Liver (tissue), 9 donors: ENCODE results near the gene PIGH. TPM values are rescaled to one million over a fixed set of nuclear protein-coding genes. Genes with fewer than 3 reads are reported as not detected.

Source experiments
- DNase-seq: peaks from one replicate; pipeline ENCODE4 v3.0.0-alpha.2; 2017; ENCODE audit warnings: low spot score
- H3K27ac ChIP-seq, 2 donors: one replicate each; pipeline ENCODE4 v1.7.0; 2013; ENCODE audit warnings: inconsistent platforms in 2 of 2, low read length in 2 of 2, control low read depth in 1 of 2, low read depth in 1 of 2, mild to moderate bottlenecking in 1 of 2
- H3K27me3 ChIP-seq, 4 donors: one replicate each; pipeline versions ENCODE4 v1.6.1 to v1.7.0; 2013; ENCODE audit warnings: low read length in 3 of 4, inconsistent platforms in 1 of 4, mild to moderate bottlenecking in 1 of 4, moderate library complexity in 1 of 4; ENCODE audit not compliant: control insufficient read depth in 4 of 4, insufficient read depth in 4 of 4
- H3K36me3 ChIP-seq, 4 donors: one replicate each; pipeline versions ENCODE4 v1.6.1 to v1.7.0; 2013; ENCODE audit warnings: low read length in 3 of 4, mild to moderate bottlenecking in 3 of 4, low read depth in 1 of 4, moderate library complexity in 1 of 4; ENCODE audit not compliant: control insufficient read depth in 4 of 4, insufficient read depth in 3 of 4
- H3K4me1 ChIP-seq, 4 donors: one replicate each; pipeline versions ENCODE4 v1.6.1 to v1.7.0; 2013; ENCODE audit warnings: low read length in 3 of 4, mild to moderate bottlenecking in 3 of 4, moderate library complexity in 1 of 4; ENCODE audit not compliant: control insufficient read depth in 4 of 4, insufficient read depth in 4 of 4
- H3K4me3 ChIP-seq, 3 donors: one replicate each; pipeline versions ENCODE4 v1.6.1 to v1.7.0; 2013; ENCODE audit warnings: low read length in 3 of 3, control low read depth in 1 of 3, low read depth in 1 of 3, mild to moderate bottlenecking in 1 of 3
- H3K9ac ChIP-seq, 2 donors: one replicate each; pipeline ENCODE4 v1.7.0; 2013; ENCODE audit warnings: low read length in 2 of 2, mild to moderate bottlenecking in 2 of 2, moderate library complexity in 2 of 2, control low read depth in 1 of 2, low read depth in 1 of 2
- H3K9me3 ChIP-seq, 4 donors: one replicate each; pipeline versions ENCODE4 v1.6.1 to v1.7.0; 2013; ENCODE audit warnings: low read length in 3 of 4; ENCODE audit not compliant: control insufficient read depth in 4 of 4
- EGR1 ChIP-seq, 2 donors: IDR thresholded peaks; 2 replicates each; pipeline ENCODE4 v1.6.1; 2016 to 2018; ENCODE audit warnings: antibody characterized with exemption in 2 of 2, low read depth in 2 of 2
- FOXA1 ChIP-seq: IDR thresholded peaks from 2 replicates; pipeline ENCODE4 v1.6.1; 2016; ENCODE audit warnings: antibody characterized with exemption
- FOXA2 ChIP-seq: IDR thresholded peaks from 2 replicates; pipeline ENCODE4 v1.6.1; 2016; ENCODE audit warnings: antibody characterized with exemption
- GABPA ChIP-seq, 2 donors: IDR thresholded peaks in 1 of 2; conservative IDR thresholded peaks in 1 of 2; 2 replicates each; pipeline ENCODE4 v1.6.1; 2016; ENCODE audit warnings: antibody characterized with exemption in 2 of 2, mild to moderate bottlenecking in 1 of 2, moderate library complexity in 1 of 2
- HNF4A ChIP-seq, 2 donors: conservative IDR thresholded peaks; 2 replicates each; pipeline ENCODE4 v1.6.1; 2016; ENCODE audit warnings: antibody characterized with exemption in 2 of 2, mild to moderate bottlenecking in 2 of 2
- HNF4G ChIP-seq: IDR thresholded peaks from 2 replicates; pipeline ENCODE4 v1.6.1; 2016; ENCODE audit warnings: antibody characterized with exemption
- JUND ChIP-seq, 2 donors: IDR thresholded peaks; 2 replicates each; pipeline ENCODE4 v1.6.1; 2016; ENCODE audit warnings: antibody characterized with exemption in 2 of 2
- MAX ChIP-seq: IDR thresholded peaks from 2 replicates; pipeline ENCODE4 v1.6.1; 2016; ENCODE audit warnings: antibody characterized with exemption
- NR2F2 ChIP-seq: IDR thresholded peaks from 2 replicates; pipeline ENCODE4 v1.6.1; 2016; ENCODE audit warnings: antibody characterized with exemption
- RAD21 ChIP-seq, 2 donors: IDR thresholded peaks; 2 replicates each; pipeline ENCODE4 v1.6.1; 2016; ENCODE audit warnings: antibody characterized with exemption in 2 of 2, mild to moderate bottlenecking in 2 of 2
- RXRA ChIP-seq, 2 donors: IDR thresholded peaks; 2 replicates each; pipeline ENCODE4 v1.6.1; 2017 to 2018; ENCODE audit warnings: antibody characterized with exemption in 2 of 2, mild to moderate bottlenecking in 1 of 2
- SP1 ChIP-seq: IDR thresholded peaks from 2 replicates; pipeline ENCODE4 v1.6.1; 2018; ENCODE audit warnings: antibody characterized with exemption, mild to moderate bottlenecking
- YY1 ChIP-seq: IDR thresholded peaks from 2 replicates; pipeline ENCODE4 v1.6.1; 2016; ENCODE audit warnings: antibody characterized with exemption, mild to moderate bottlenecking
- WGBS: extraction: QIAGEN DNeasy Blood & Tissue Kit; methylation state at CpG from one replicate; pipeline ENCODE4 v1.1.7; 2013; 5-methylcytosine and 5-hydroxymethylcytosine counted together
- polyA plus RNA-seq, 2 donors: library from polyadenylated mRNA; stranded (reverse) in 1 of 2; unstranded in 1 of 2; fragments of 200-250 nt in 1 of 2; fragments of >200 nt in 1 of 2; fragmentation: Nextera tagmentation in 1 of 2; extraction: Ambion mirVana in 1 of 2; gene quantifications; one replicate each; pipeline versions ENCODE4 v1.2.1 to v1.2.3, GENCODE V29; 2013 to 2015
- total RNA-seq, 2 donors: library from RNA; depleted of rRNA; stranded (reverse); fragments of >200 nt; gene quantifications; one replicate each; pipeline ENCODE4 v1.2.3, GENCODE V29; 2014
- TF ChIP-seq, protein P1 (sequence below): IDR thresholded peaks from 2 replicates; pipeline ENCODE4 v1.6.1; 2016; ENCODE audit warnings: antibody characterized with exemption, mild to moderate bottlenecking
- TF ChIP-seq, protein P2 (sequence below): IDR thresholded peaks from 2 replicates; pipeline ENCODE4 v1.6.1; 2016; ENCODE audit warnings: antibody characterized with exemption
- TF ChIP-seq, protein P3 (sequence below): fragments of 150-350 bp; IDR thresholded peaks from 2 replicates; pipeline ENCODE4 v1.5.1; 2017; ENCODE audit warnings: improper control_type of control experiment, low read depth, low read length; ENCODE audit not compliant: missing input control
- donor health status: healthy.
- donor health status: healthy.
- donor health status: healthy.
- donor health status: healthy.
- donor health status: healthy.

PIGH gene
- total and polyA plus RNA-seq, 4 donors = 14.2 to 36.1 (median 21.7) TPM

GRCh38 chr14:67567654-67568053 lies 32.4 kb downstream of the PIGH start (continued):
- TF ChIP-seq, protein P1, sequence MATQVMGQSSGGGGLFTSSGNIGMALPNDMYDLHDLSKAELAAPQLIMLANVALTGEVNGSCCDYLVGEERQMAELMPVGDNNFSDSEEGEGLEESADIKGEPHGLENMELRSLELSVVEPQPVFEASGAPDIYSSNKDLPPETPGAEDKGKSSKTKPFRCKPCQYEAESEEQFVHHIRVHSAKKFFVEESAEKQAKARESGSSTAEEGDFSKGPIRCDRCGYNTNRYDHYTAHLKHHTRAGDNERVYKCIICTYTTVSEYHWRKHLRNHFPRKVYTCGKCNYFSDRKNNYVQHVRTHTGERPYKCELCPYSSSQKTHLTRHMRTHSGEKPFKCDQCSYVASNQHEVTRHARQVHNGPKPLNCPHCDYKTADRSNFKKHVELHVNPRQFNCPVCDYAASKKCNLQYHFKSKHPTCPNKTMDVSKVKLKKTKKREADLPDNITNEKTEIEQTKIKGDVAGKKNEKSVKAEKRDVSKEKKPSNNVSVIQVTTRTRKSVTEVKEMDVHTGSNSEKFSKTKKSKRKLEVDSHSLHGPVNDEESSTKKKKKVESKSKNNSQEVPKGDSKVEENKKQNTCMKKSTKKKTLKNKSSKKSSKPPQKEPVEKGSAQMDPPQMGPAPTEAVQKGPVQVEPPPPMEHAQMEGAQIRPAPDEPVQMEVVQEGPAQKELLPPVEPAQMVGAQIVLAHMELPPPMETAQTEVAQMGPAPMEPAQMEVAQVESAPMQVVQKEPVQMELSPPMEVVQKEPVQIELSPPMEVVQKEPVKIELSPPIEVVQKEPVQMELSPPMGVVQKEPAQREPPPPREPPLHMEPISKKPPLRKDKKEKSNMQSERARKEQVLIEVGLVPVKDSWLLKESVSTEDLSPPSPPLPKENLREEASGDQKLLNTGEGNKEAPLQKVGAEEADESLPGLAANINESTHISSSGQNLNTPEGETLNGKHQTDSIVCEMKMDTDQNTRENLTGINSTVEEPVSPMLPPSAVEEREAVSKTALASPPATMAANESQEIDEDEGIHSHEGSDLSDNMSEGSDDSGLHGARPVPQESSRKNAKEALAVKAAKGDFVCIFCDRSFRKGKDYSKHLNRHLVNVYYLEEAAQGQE = no peak
- no peak for TF ChIP-seq GABPA (IDR thresholded peaks at IDR 0.05 in 1 of 2, conservative IDR thresholded peaks at IDR 0.05 in 1 of 2)
- no peak for TF ChIP-seq SP1
- TF ChIP-seq RXRA (IDR thresholded peaks at IDR 0.05) = no peak
- TF ChIP-seq FOXA2 = no peak

DNA sequence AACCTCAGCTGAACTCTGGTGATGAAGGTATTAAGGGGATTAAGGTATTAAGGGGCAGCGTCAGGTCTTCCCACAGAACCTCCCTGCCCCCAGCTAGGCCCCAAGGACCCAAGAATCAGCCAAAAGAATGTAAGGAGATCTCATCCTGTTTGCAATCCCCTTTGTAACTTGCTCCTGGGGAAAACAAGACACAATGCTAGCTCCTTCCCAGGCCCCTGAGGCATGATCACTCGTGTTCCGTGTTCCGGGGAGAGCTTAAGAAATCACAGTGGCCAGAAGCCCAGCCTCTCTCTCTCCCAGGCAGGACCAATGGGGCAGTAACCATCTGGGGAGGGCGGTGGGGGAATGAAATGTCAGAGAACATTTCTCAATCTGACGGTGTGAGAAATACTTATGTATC lies 33.2 kb downstream of the PIGH start:
- DNase-seq = no peak
- 92% methylated on average over 6 of the region's 6 CpGs for WGBS
- no peak overlapping the region for H3K27ac ChIP-seq
- H3K27me3 ChIP-seq = no peaks in the 10 kb centered on the region
- no peak overlapping the region for H3K9ac ChIP-seq
- H3K9me3 ChIP-seq = no peaks in the 10 kb centered on the region
- TF ChIP-seq EGR1 (IDR thresholded peaks at IDR 0.05; ENCODE audit: low read depth in 2 of 2) = no peak
- TF ChIP-seq JUND (IDR thresholded peaks at IDR 0.05) = no peak
- no peak for TF ChIP-seq GABPA (IDR thresholded peaks at IDR 0.05 in 1 of 2, conservative IDR thresholded peaks at IDR 0.05 in 1 of 2)
- TF ChIP-seq, protein P2, sequence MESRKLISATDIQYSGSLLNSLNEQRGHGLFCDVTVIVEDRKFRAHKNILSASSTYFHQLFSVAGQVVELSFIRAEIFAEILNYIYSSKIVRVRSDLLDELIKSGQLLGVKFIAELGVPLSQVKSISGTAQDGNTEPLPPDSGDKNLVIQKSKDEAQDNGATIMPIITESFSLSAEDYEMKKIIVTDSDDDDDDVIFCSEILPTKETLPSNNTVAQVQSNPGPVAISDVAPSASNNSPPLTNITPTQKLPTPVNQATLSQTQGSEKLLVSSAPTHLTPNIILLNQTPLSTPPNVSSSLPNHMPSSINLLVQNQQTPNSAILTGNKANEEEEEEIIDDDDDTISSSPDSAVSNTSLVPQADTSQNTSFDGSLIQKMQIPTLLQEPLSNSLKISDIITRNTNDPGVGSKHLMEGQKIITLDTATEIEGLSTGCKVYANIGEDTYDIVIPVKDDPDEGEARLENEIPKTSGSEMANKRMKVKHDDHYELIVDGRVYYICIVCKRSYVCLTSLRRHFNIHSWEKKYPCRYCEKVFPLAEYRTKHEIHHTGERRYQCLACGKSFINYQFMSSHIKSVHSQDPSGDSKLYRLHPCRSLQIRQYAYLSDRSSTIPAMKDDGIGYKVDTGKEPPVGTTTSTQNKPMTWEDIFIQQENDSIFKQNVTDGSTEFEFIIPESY = no peak
- no peak for TF ChIP-seq FOXA1
- TF ChIP-seq SP1 = no peak
- TF ChIP-seq, protein P3, sequence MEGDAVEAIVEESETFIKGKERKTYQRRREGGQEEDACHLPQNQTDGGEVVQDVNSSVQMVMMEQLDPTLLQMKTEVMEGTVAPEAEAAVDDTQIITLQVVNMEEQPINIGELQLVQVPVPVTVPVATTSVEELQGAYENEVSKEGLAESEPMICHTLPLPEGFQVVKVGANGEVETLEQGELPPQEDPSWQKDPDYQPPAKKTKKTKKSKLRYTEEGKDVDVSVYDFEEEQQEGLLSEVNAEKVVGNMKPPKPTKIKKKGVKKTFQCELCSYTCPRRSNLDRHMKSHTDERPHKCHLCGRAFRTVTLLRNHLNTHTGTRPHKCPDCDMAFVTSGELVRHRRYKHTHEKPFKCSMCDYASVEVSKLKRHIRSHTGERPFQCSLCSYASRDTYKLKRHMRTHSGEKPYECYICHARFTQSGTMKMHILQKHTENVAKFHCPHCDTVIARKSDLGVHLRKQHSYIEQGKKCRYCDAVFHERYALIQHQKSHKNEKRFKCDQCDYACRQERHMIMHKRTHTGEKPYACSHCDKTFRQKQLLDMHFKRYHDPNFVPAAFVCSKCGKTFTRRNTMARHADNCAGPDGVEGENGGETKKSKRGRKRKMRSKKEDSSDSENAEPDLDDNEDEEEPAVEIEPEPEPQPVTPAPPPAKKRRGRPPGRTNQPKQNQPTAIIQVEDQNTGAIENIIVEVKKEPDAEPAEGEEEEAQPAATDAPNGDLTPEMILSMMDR = no peak
- H3K4me1 ChIP-seq = no peaks in the 10 kb centered on the region
- H3K36me3 ChIP-seq = no peaks in the 10 kb centered on the region
- no peak overlapping the region for H3K4me3 ChIP-seq

DNA sequence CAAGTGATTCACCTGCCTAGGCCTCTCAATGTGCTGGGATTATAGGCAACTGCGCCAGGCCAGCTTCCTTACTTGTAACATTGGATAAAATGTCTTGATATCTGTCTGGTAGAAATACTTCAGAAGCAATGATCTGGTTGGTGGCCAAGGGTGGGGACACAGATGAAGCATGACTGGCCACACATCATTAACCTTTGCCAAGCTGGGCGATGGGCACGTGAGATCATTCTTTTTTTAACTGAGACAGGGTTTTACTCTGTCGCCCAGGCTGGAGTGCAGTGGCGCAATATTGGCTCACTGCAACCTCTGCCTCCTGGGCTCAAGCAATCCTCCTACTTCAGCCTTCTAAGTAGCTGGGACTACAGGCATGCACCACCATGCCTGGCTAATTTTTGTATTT lies 35.8 kb downstream of the PIGH start:
- no peak for DNase-seq
- no peaks in the 10 kb centered on the region for H3K4me1 ChIP-seq
- H3K27me3 ChIP-seq = no peaks in the 10 kb centered on the region
- WGBS = 91% methylated on average over 5 of the region's 5 CpGs
- no peaks in the 10 kb centered on the region for H3K9me3 ChIP-seq
- no peak overlapping the region for H3K4me3 ChIP-seq
- no peak for TF ChIP-seq YY1
- TF ChIP-seq MAX = no peak
- TF ChIP-seq NR2F2 = no peak
- no peak for TF ChIP-seq RXRA (IDR thresholded peaks at IDR 0.05)
- TF ChIP-seq EGR1 (IDR thresholded peaks at IDR 0.05; ENCODE audit: low read depth in 2 of 2) = no peak
- TF ChIP-seq HNF4A (conservative IDR thresholded peaks at IDR 0.05) = no peak
- TF ChIP-seq FOXA1 = no peak
- TF ChIP-seq, protein P1 = no peak
- no peak for TF ChIP-seq JUND (IDR thresholded peaks at IDR 0.05)
- no peak for TF ChIP-seq RAD21 (IDR thresholded peaks at IDR 0.05)
- TF ChIP-seq GABPA (IDR thresholded peaks at IDR 0.05 in 1 of 2, conservative IDR thresholded peaks at IDR 0.05 in 1 of 2) = no peak
- no peak for TF ChIP-seq HNF4G
- no peak for TF ChIP-seq SP1
- H3K27ac ChIP-seq = no peak overlapping the region
- no peak overlapping the region for H3K9ac ChIP-seq
- no peaks in the 10 kb centered on the region for H3K36me3 ChIP-seq
